ENCODE results near the gene BICC1.

DNA sequence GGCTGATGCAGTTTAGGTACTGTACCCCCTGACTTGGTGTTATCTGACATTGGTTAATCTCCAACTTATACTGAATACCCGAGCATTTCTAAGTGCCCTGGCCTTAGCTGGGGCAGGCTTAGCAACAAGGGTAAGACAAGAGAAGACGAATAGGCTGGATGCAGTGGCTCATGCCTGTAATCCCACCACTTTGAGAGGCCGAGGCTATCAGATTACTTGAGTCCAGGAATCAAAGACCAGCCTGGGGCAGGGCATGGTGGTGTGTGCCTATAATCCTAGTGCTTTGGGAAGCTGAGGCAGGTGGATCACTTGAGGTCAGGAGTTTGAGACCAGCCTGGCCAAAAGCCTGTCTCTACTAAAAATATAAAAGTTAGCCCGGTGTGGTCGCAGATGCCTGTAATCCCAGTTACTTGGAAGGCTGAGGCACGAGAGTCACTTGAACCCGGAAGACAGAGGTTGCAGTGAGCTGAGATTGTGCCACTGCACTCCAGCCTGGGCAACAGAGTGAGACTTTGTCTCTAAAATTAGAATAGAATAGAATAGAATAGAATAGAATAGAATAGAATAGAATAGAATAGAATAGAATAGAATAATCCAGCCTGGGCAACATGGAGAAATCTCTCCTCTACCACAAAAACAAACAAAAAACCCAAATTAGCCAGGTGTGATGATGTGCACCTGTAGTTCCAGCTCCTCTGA, 108.9 kb downstream of the BICC1 start:
- TF ChIP-seq CTCF (IDR thresholded peaks at IDR 0.05) (no peak), EZH2phosphoT487 (IDR thresholded peaks at IDR 0.05) (no peak), EZH2 (IDR thresholded peaks at IDR 0.05) (no peak)
